HepG2 (cell line): Measurements from ENCODE around the gene LRRC4C. TPM values are rescaled to one million over a fixed set of nuclear protein-coding genes. Genes with fewer than 3 reads are reported as not detected.

Source experiments
- ATAC-seq: fragments of 200-7000 bp; cut with Tn5 transposase; 3 replicates; pipeline ENCODE4 v1.9.1; 2020; ENCODE audit warnings: mild to moderate bottlenecking, moderate library complexity
- BruUV-seq: library from RNA; stranded (reverse); fragments of 400-500 nt; replicated peaks from 2 replicates; lab custom pipeline; 2021; lab: Mats Ljungman, UMichigan
- CTCF ChIA-PET: fragments of 300-600 bp; formaldehyde crosslinking; extraction: SDS; loops from one replicate; lab custom pipeline; 2021; ENCODE audit warnings: low total read pairs, inconsistent platforms, low intra/inter-chr PET ratio; lab: Yijun Ruan, JAX
- POLR2A ChIA-PET: fragments of 350-600 bp; sonication (Branson Sonifier 250); formaldehyde crosslinking; loops from one replicate; lab custom pipeline; 2020; ENCODE audit warnings: antibody characterized with exemption, inconsistent platforms; lab: Yijun Ruan, JAX
- DNase-seq: peaks from one replicate; pipeline ENCODE4 v3.0.0-alpha.2; 2015; ENCODE audit warnings: low spot score
- FAIRE-seq: peaks from 3 replicates; lab custom pipeline; 2011; peaks lifted over from hg19 to GRCh38; lab: Jason Lieb, UNC
- H2AFZ ChIP-seq: one replicate; pipeline ENCODE4 v1.6.1; 2011; ENCODE audit warnings: low read length, inconsistent platforms
- H3K27ac ChIP-seq: fragments of 300-600 bp; 3 replicates; pipeline ENCODE4 v1.8.0; 2011; ENCODE audit warnings: mixed run types, mild to moderate bottlenecking, mixed read lengths, low read length, inconsistent platforms; ENCODE audit not compliant: insufficient read depth; ENCODE audit errors: extremely low read length
- H3K27me3 ChIP-seq, 2 experiments: fragments of 200-600 bp in 1 of 2; 2 replicates in 1 of 2; 3 replicates in 1 of 2; pipeline versions ENCODE4 v1.6.0 to v1.8.0; 2011; ENCODE audit warnings: low read length in 2 of 2, mild to moderate bottlenecking in 2 of 2, moderate library complexity in 2 of 2, inconsistent platforms in 1 of 2; ENCODE audit not compliant: insufficient read depth in 2 of 2, control insufficient read depth in 1 of 2
- H3K36me3 ChIP-seq, 2 experiments: fragments of 200-600 bp in 1 of 2; replicated peaks in 1 of 2; 2 replicates in 1 of 2; 3 replicates in 1 of 2; pipeline versions ENCODE4 v1.5.1 to v1.8.0; 2011; ENCODE audit warnings: low read length in 2 of 2, inconsistent platforms in 1 of 2; ENCODE audit not compliant: insufficient read depth in 2 of 2, control insufficient read depth in 1 of 2
- H3K4me1 ChIP-seq: 2 replicates; pipeline ENCODE4 v1.5.1; 2012; ENCODE audit warnings: low read length, inconsistent platforms; ENCODE audit not compliant: insufficient read depth
- H3K4me2 ChIP-seq: 2 replicates; pipeline ENCODE4 v1.6.0; 2011; ENCODE audit warnings: low read depth, low read length, inconsistent platforms
- H3K4me3 ChIP-seq, 3 experiments: fragments of 200-600 bp in 1 of 3; sonication (generic), shearing (Covaris generic) in 1 of 3; replicated peaks in 1 of 3; 2 replicates each; pipeline ENCODE4 v1.5.1; 2011 to 2016; ENCODE audit warnings: low read length in 3 of 3, inconsistent platforms in 2 of 3, low read depth in 2 of 3, mild to moderate bottlenecking in 2 of 3, control low read depth in 1 of 3, mixed read lengths in 1 of 3; ENCODE audit not compliant: insufficient read depth in 1 of 3
- H3K79me2 ChIP-seq: one replicate; pipeline ENCODE4 v1.6.1; 2011; ENCODE audit warnings: low read length, inconsistent platforms; ENCODE audit not compliant: insufficient read depth
- H3K9ac ChIP-seq: 2 replicates; pipeline ENCODE4 v1.6.0; 2011; ENCODE audit warnings: mild to moderate bottlenecking, low read depth, low read length, inconsistent platforms; ENCODE audit not compliant: insufficient read depth
- H3K9me3 ChIP-seq: 2 replicates; pipeline ENCODE4 v1.5.1; 2012; ENCODE audit warnings: mild to moderate bottlenecking, low read length
- H4K20me1 ChIP-seq: 2 replicates; pipeline ENCODE4 v1.6.0; 2011; ENCODE audit warnings: inconsistent platforms, mild to moderate bottlenecking, low read length, moderate library complexity; ENCODE audit not compliant: insufficient read depth
- CEBPB ChIP-seq: IDR thresholded peaks from 2 replicates; pipeline ENCODE4 v1.6.1; 2011; ENCODE audit warnings: low read depth, low read length, improper control_type of control experiment, borderline replicate concordance
- ZNF280B ChIP-seq: sonication (generic); formaldehyde crosslinking; IDR thresholded peaks from 2 replicates; pipeline ENCODE4 v1.5.0; 2020; ENCODE audit warnings: missing genetic modification reagents, mild to moderate bottlenecking, borderline replicate concordance
- ZNF317 ChIP-seq: sonication (generic); formaldehyde crosslinking; IDR thresholded peaks from 2 replicates; pipeline ENCODE4 v1.5.0; 2020; ENCODE audit warnings: mild to moderate bottlenecking, missing genetic modification reagents
- ZNF407 ChIP-seq: sonication (generic); formaldehyde crosslinking; IDR thresholded peaks from one replicate; pipeline ENCODE4 v1.5.1; 2020; ENCODE audit warnings: mild to moderate bottlenecking, missing genetic modification reagents; ENCODE audit errors: not compliant biosample characterization
- WGBS: methylation state at CpG from one replicate; pipeline ENCODE4 v1.1.6; 2017; ENCODE audit warnings: low lambda C conversion rate; 5-methylcytosine and 5-hydroxymethylcytosine counted together
- in situ Hi-C: cut with HindIII; loops from 2 replicates; pipeline ENCODE4 v1.10.0; 2017; ENCODE audit warnings: low pct_unique_long_range_greater_than_20kb; ENCODE audit not compliant: extremely low pct_ligation_motif_present
- intact Hi-C: fragments of 100-400 bp; cut with micrococcal nuclease; formaldehyde crosslinking; loops from one replicate; pipeline ENCODE4 v1.10.0; 2022; ENCODE audit not compliant: unreplicated experiment
- polyA plus RNA-seq, 8 experiments: library from polyadenylated mRNA; depleted of rRNA in 3 of 8; stranded (reverse) in 7 of 8; unstranded in 1 of 8; fragments of >200 nt; fragmentation: Illumina TruSeq in 4 of 8; extraction: Trizol in 4 of 8; gene quantifications; 2 replicates each; pipeline versions ENCODE4 v1.2.1 to v1.2.3, GENCODE V29; 2011 to 2016; ENCODE audit warnings: low read depth in 4 of 8, missing spikeins in 1 of 8, mixed read lengths in 1 of 8; ENCODE audit not compliant: insufficient read depth in 1 of 8
- total RNA-seq, 5 experiments: library from RNA; depleted of rRNA; stranded (reverse); fragments of >200 nt; fragmentation: Illumina TruSeq; extraction: Trizol; gene quantifications; 2 replicates each; pipeline ENCODE4 v1.2.3, GENCODE V29; 2016; ENCODE audit warnings: low read depth in 1 of 5

The LRRC4C gene
- total and polyA plus RNA-seq, 2 of the 13 experiments (the other 11 are each of a cell fraction or from before 2014, with no cell fraction given), result not detected

- Histone ChIP-seq H3K79me2 (no peaks in the 10 kb centered on the region), H4K20me1 (no peaks in the 10 kb centered on the region), H3K4me2 (no peak overlapping the region), H3K9ac (no peak overlapping the region), H3K27ac (no peak overlapping the region), H3K4me1 (no peaks in the 10 kb centered on the region), H3K4me3 (no peak overlapping the region), H3K27me3 (no peaks in the 10 kb centered on the region), H3K36me3 (no peaks in the 10 kb centered on the region), H2AFZ (no peak overlapping the region), H3K9me3 (peaks cover 8% of the 10 kb centered on the region)
- no peak for ATAC-seq
- no TSS peak for BruUV-seq
- CTCF ChIA-PET, result no interaction called here
- in situ Hi-C loops (no loop called here), intact Hi-C loops (no loop called here)
- DNase-seq, result peak; percentile 1
- POLR2A ChIA-PET, result no interaction called here
- no peak for FAIRE-seq
- 1% methylated on average over 3 of the region's 3 CpGs for WGBS
- TF ChIP-seq ZNF317 (CRISPR knock-in tag) (no peak), CEBPB (peak; percentile 75; the same call in 1 of the 2 replicates)
Observed at GRCh38 chr11:40689823-40690222, 769.6 kb downstream of the LRRC4C start.

- Histone ChIP-seq H3K27ac (no peak overlapping the region), H2AFZ (no peak overlapping the region), H3K9me3 (peaks cover 13% of the 10 kb centered on the region), H3K9ac (no peak overlapping the region), H3K79me2 (no peaks in the 10 kb centered on the region), H4K20me1 (no peaks in the 10 kb centered on the region), H3K4me3 (no peak overlapping the region), H3K27me3 (no peaks in the 10 kb centered on the region), H3K4me2 (no peak overlapping the region), H3K4me1 (no peaks in the 10 kb centered on the region), H3K36me3 (no peaks in the 10 kb centered on the region)
- intact Hi-C loops, result no loop called here
- FAIRE-seq (no peak), ATAC-seq (no peak), DNase-seq (no peak)
- 5% methylated on average over 4 of the region's 4 CpGs for WGBS
- no TSS peak for BruUV-seq
- ChIA-PET CTCF (no interaction called here), POLR2A (no interaction called here)
- in situ Hi-C loops, result no loop called here
- TF ChIP-seq ZNF407 (no peak), ZNF280B (no peak)
Observed at GRCh38 chr11:40688369-40688768, 771.1 kb downstream of the LRRC4C start.
